HG02885 (cell line): ENCODE results near the gene ATP10B.

ENCODE experiments used
- ATAC-seq: cut with Tn5 transposase; IDR thresholded peaks from one replicate; pipeline ENCODE4 v1.9.1; 2021; ENCODE audit warnings: mild to moderate bottlenecking; ENCODE audit not compliant: unreplicated experiment, poor library complexity

The ATP10B gene

DNA sequence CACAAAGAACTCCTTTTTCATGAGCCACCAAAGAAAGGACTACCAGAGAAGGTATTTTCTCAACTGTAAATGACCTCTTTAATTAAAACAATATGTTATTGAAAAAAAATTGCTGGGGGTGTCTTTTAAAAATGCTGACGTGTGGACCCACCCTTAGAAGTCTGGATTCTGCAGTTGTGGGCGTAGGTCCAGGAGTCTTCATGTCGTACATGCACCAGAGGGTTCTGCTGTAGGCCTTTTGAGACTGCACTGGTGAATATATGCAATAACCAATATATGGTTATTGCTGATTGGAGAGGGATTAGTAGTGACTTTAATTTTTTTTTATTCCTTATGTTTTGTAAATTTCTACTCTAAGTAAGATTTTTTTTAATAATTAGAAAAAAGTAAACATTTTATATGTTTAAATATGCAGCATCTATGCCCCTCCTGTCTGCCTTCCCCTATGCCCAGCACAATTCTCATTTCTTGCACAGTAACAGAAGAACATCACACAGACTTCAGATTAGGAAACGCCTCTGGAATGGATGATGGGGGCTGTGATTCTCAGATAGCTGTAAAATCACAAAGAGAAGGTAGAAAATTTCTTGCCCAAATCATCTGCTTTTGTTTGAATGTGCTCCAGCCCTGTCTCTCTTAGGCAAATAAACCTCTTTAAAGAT is 328.4 kb downstream of the ATP10B start:
- ATAC-seq = no peak

DNA sequence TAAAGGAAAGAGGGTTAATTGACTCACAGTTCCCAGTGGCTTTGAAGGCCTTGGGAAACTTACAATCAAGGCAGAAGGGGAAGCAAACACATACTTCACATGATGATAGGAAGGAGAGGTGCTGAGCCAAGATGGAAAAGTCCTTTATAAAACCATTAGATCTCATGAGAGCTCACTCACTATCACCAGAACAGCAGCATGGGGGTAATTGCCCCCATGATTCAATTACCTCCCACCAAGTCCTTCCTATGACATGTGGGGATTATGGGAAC is 330.7 kb downstream of the ATP10B start:
- ATAC-seq = no peak

DNA sequence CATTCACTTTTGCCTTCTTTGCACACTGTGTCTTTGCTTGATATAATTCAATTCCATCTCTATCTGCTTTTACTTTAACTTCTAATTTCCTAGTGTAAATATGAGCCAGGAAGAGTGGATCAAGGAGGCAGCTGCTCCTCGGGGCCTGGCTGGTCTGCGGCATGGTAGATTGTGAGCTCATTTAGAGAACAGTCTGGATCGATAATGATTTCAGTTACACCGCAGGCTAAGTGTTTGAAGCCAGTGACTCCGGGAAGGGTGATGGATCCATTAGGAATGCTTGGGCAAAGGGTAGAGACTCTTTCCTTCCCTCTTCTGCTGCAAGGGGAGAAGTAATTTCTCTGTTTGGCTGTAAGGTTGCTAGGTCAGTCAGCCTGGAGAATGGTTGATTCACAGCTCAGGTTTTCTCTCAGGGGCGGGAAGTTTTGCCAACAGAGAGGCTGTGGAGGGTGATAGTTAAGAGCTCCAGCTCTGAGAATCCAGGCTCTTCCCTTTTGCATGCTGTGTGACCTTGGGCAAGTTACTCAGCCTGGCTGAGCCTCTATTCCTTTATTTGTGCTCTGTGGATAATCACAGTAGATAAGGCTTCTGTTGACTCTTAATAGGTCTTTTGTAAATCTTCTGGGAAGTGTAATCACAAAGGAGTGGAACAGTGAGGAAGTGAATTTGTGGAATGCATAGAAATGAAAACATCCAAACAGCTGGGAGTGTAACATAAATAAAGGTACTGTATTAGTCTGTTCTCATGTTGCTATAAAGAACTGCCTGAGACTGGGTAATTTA is 331.2 kb downstream of the ATP10B start:
- ATAC-seq = no peak

- ATAC-seq = no peak
These were observed 335.1 kb downstream of the ATP10B start for GRCh38 chr5:160516696-160517530.

DNA sequence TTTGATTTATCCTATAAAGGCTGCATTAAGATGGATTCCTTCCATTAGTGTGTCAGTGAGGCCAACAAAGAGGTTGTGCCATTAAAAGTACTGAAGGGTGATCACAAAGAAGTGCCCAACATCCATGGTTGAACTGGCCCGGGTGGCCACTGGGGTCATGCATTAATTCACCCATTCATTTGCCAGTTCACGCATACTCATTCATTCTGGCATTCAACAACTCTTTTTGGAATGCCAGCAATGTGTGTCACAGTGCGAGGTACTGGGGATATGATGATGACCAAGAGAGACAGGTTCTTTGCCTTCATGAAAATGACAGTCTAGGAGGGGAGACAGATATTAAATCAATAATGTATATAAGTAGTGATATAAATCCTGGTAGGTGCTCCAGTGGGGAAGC is 337.1 kb downstream of the ATP10B start:
- no peak for ATAC-seq

DNA sequence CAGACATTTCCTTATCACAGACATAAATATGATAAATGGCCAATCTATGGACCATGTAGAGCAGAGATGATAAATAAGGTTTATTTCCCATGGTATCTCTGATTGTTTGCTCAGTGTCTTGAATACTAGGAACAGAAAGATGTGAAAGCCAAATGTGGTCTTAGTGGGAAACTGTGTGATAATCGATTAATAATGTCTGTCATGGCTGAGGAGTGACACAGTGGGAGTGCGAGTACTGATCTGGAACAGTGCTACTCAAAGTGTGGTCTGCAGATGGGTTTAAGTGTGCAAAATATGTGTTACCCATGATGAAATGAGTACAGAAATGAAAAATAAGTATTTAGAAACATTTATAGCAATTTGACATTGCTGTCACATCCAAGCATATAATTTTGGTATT is 337.8 kb downstream of the ATP10B start:
- ATAC-seq = no peak

DNA sequence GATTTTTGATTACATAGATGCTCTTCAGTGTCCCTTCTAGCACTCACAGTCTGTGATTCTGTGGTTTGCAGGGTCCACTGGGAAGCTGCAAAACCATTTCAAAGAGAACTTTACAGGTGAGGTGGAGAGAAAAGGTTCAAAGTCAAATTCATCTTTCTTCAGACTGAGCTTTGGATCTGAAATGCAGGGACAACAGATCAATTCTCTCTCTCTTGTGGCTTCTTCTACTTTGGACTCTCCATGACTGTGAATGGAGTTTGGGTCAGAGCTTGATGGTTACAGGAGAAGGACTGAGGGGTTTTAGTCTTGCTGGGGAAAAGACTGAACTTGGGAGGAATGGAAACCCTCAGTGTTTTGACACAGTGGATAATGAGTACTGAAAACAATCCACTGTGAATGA is 338.5 kb downstream of the ATP10B start:
- ATAC-seq = no peak
